ENCODE measurements around the gene DIDO1. TPM values are rescaled to one million over a fixed set of nuclear protein-coding genes. Genes with fewer than 3 reads are reported as not detected.

DIDO1 gene
- total and polyA plus RNA-seq, 2 of the 13 experiments (the other 11 are each of a cell fraction or from before 2014, with no cell fraction given): 75.0 to 75.1 TPM

DNA sequence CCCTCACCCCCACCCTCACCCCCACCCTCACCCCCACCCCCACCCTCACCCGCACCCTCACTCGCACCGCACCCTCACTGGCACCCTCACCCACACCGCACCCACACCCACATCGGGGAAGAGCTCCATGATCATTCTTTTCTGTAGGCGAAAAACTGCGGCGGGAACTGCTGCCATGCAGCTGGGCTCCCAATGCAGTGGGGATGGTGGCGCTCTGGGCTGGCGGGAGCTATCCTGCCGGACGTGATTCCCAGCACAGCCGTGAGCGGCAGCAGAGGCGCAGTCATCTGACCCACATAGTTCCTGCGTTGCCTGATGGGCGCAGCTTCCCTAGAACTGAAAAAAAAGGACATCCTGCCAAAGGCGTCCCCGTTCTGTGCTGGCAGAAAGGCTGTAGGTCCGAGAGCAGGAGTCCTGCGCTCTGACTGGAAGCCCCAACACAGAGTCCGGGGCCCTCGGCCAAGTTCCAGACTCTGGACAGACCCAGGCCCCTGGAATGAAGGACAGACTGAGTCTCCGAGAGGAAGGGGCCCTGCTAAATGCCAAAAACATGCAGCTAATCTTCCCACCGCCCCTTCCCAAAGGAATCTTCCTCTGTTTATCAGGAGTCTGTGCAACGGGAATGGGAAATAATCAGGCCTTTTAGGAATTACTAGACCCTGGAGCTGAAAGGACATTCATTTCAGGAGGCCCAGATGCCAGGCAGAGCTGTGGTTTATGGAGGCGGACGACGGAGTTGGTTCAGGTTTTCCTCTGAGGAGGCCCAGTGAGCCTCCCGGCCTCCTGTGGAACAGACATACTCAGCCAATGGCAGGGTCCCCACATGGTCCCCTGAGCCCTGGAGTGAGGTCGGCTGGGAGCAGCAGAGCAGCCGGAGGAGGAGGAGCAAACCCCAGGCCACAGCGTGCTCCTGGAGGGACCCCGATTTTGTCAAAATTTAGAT lies 50.6 kb downstream of the DIDO1 start (continued):
- TF ChIP-seq, protein P1, sequence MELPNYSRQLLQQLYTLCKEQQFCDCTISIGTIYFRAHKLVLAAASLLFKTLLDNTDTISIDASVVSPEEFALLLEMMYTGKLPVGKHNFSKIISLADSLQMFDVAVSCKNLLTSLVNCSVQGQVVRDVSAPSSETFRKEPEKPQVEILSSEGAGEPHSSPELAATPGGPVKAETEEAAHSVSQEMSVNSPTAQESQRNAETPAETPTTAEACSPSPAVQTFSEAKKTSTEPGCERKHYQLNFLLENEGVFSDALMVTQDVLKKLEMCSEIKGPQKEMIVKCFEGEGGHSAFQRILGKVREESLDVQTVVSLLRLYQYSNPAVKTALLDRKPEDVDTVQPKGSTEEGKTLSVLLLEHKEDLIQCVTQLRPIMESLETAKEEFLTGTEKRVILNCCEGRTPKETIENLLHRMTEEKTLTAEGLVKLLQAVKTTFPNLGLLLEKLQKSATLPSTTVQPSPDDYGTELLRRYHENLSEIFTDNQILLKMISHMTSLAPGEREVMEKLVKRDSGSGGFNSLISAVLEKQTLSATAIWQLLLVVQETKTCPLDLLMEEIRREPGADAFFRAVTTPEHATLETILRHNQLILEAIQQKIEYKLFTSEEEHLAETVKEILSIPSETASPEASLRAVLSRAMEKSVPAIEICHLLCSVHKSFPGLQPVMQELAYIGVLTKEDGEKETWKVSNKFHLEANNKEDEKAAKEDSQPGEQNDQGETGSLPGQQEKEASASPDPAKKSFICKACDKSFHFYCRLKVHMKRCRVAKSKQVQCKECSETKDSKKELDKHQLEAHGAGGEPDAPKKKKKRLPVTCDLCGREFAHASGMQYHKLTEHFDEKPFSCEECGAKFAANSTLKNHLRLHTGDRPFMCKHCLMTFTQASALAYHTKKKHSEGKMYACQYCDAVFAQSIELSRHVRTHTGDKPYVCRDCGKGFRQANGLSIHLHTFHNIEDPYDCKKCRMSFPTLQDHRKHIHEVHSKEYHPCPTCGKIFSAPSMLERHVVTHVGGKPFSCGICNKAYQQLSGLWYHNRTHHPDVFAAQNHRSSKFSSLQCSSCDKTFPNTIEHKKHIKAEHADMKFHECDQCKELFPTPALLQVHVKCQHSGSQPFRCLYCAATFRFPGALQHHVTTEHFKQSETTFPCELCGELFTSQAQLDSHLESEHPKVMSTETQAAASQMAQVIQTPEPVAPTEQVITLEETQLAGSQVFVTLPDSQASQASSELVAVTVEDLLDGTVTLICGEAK (IDR thresholded peaks at IDR 0.05): no peak
- TF ChIP-seq, protein P1 (CRISPR knock-in tag; IDR thresholded peaks at IDR 0.05): no peak
- TF ChIP-seq ZNF451 (CRISPR knock-in tag; IDR thresholded peaks at IDR 0.05) (no peak), BRCA1 (CRISPR knock-in tag; IDR thresholded peaks at IDR 0.05) (no peak), SMC3 (IDR thresholded peaks at IDR 0.05; ENCODE audit: low read length) (no peak; the same call in 1 of the 2 replicates), KMT2B (CRISPR knock-in tag; IDR thresholded peaks at IDR 0.05) (peak; percentile 44; the same call in 1 of the 2 replicates), ZNF75D (CRISPR knock-in tag; IDR thresholded peaks at IDR 0.05; ENCODE audit: borderline replicate concordance) (no peak), GTF3A (CRISPR knock-in tag; conservative IDR thresholded peaks at IDR 0.05) (no peak), TCF7L2 (IDR thresholded peaks at IDR 0.05; ENCODE audit: low read depth, low read length) (no peak), ZFP90 (CRISPR knock-in tag; IDR thresholded peaks at IDR 0.05; ENCODE audit: borderline replicate concordance) (no peak), EED (CRISPR knock-in tag; IDR thresholded peaks at IDR 0.05) (no peak), CBX1 (IDR thresholded peaks at IDR 0.05; ENCODE audit: low read depth) (peak; percentile 36), MATR3 (CRISPR knock-in tag; IDR thresholded peaks at IDR 0.05) (no peak), SP5 (CRISPR knock-in tag; IDR thresholded peaks at IDR 0.05; ENCODE audit: borderline replicate concordance, low read depth) (no peak), ZBTB3 (CRISPR knock-in tag; IDR thresholded peaks at IDR 0.05; ENCODE audit: borderline replicate concordance, low read depth) (0 out of 2 replicates have a peak, but pooled peaks have one; percentile 39), ZNF772 (CRISPR knock-in tag; IDR thresholded peaks at IDR 0.05) (no peak)
- TF ChIP-seq, protein P2, sequence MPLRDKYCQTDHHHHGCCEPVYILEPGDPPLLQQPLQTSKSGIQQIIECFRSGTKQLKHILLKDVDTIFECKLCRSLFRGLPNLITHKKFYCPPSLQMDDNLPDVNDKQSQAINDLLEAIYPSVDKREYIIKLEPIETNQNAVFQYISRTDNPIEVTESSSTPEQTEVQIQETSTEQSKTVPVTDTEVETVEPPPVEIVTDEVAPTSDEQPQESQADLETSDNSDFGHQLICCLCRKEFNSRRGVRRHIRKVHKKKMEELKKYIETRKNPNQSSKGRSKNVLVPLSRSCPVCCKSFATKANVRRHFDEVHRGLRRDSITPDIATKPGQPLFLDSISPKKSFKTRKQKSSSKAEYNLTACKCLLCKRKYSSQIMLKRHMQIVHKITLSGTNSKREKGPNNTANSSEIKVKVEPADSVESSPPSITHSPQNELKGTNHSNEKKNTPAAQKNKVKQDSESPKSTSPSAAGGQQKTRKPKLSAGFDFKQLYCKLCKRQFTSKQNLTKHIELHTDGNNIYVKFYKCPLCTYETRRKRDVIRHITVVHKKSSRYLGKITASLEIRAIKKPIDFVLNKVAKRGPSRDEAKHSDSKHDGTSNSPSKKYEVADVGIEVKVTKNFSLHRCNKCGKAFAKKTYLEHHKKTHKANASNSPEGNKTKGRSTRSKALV (CRISPR knock-in tag; IDR thresholded peaks at IDR 0.05): peak; percentile 62; the same call in 1 of the 2 replicates
- TF ChIP-seq, protein P3, sequence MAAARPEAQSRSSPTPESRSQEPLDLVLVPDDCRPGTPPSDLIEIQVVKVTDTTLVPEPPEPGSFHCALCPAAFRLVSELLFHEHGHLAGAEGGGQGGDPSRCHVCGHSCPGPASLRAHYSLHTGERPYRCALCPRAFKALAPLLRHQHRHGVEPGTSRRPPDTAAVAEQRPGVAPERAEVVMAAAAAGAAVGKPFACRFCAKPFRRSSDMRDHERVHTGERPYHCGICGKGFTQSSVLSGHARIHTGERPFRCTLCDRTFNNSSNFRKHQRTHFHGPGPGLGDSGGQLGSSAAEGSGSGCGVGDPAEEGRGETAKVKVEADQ (CRISPR knock-in tag; IDR thresholded peaks at IDR 0.05; ENCODE audit: borderline replicate concordance): no peak

All from HepG2 (cell line).